Activated T-helper 1 cell treated with anti-CD3 and anti-CD28 coated beads, Interleukin-12 subunit alpha, Interleukin-12 subunit beta, Interleukin-2, Interleukin-4 antibody, amounts not matched to agents 30 ng/mL and 10 ng/mL and 1 ng/mL, durations not matched to agents 14 hours and 24 hours and 36 hours (primary cell): ENCODE measurements around the gene CHDH. TPM values are rescaled to one million over a fixed set of nuclear protein-coding genes. Genes with fewer than 3 reads are reported as not detected.

Source experiments
- DNase-seq: peaks from one replicate; pipeline ENCODE4 v3.0.0; 2021; ENCODE audit warnings: low spot score
- H3K27ac Mint-ChIP-seq: one replicate; pipeline ENCODE4 v1.8.0; 2021; ENCODE audit warnings: mild to moderate bottlenecking, mixed read lengths
- H3K27me3 Mint-ChIP-seq: one replicate; pipeline ENCODE4 v1.8.0; 2022; ENCODE audit warnings: mild to moderate bottlenecking, moderate library complexity, mixed read lengths; ENCODE audit not compliant: insufficient read depth
- H3K36me3 Mint-ChIP-seq: one replicate; pipeline ENCODE4 v1.8.0; 2021; ENCODE audit warnings: low read depth, mixed read lengths
- H3K4me1 Mint-ChIP-seq: one replicate; pipeline ENCODE4 v1.8.0; 2021; ENCODE audit warnings: low read depth, mixed read lengths
- H3K4me3 Mint-ChIP-seq: one replicate; pipeline ENCODE4 v1.8.0; 2021; ENCODE audit warnings: mild to moderate bottlenecking, moderate library complexity, mixed read lengths
- H3K9me3 Mint-ChIP-seq: one replicate; pipeline ENCODE4 v1.8.0; 2021; ENCODE audit warnings: mixed read lengths
- intact Hi-C: fragments of 100-400 bp; cut with micrococcal nuclease; formaldehyde crosslinking; loops from one replicate; pipeline ENCODE4 v1.15.1; 2024
- total RNA-seq: library from RNA; stranded (reverse); gene quantifications from 2 replicates; pipeline ENCODE4 v1.2.3, GENCODE V29; 2022

Gene CHDH, protein sequence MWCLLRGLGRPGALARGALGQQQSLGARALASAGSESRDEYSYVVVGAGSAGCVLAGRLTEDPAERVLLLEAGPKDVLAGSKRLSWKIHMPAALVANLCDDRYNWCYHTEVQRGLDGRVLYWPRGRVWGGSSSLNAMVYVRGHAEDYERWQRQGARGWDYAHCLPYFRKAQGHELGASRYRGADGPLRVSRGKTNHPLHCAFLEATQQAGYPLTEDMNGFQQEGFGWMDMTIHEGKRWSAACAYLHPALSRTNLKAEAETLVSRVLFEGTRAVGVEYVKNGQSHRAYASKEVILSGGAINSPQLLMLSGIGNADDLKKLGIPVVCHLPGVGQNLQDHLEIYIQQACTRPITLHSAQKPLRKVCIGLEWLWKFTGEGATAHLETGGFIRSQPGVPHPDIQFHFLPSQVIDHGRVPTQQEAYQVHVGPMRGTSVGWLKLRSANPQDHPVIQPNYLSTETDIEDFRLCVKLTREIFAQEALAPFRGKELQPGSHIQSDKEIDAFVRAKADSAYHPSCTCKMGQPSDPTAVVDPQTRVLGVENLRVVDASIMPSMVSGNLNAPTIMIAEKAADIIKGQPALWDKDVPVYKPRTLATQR
- 0.42 and 0.91 TPM in 2 replicates for total RNA-seq

DNA sequence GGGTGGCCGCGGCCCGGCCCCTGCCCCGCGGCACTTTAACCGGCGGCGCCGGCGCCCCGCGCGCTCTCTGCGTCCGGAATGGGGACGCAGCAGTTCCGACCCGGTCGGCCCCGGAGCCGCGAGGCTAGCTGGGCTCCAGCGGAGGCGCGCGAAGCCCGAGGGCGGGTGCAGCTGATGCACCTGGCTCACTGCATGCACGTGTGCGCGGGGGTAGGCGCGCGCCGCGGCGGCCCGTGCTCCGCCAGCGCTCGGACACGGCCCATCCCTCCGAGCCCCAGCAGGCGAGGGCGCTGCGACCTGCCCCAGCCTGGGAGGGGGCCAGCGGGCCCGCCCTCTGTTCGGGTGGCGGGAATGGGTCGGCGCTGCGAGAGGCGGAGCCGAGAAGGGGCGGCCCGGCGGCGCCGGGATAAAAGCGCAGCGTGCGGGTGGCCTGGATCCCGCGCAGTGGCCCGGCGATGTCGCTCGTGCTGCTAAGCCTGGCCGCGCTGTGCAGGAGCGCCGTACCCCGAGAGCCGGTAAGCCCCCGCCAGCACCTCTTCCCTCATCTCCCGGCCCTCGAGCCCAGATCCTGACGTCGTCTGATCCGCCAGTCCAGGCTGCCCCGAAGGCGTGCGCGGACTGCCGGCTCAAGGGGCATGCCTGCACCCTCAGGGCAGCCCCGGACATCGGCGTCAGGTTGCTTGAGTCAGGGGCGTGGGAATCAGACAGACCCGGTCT lies at the start of gene CHDH, which contains the start of gene IL17RB:
Gene CHDH (minus strand): TSS at position 286 of the 717 bp plus-strand sequence. CDS start 22,411 bp downstream, outside the sequence.
Gene IL17RB (plus strand): TSS at position 435 of the 717 bp plus-strand sequence. CDS start 21 bp downstream, at position 456.
- Mint-ChIP-seq H3K27me3 (peaks cover 48% of the 10 kb centered on the region), H3K4me3 (peak within 1 kb of the TSS; percentile 69), H3K4me1 (no peaks in the 10 kb centered on the region), H3K36me3 (no peaks in the 10 kb centered on the region), H3K27ac (no peak within 1 kb of the TSS), H3K9me3 (no peaks in the 10 kb centered on the region)
- peak; percentile 2 for DNase-seq
- intact Hi-C loops = no loop called here

DNA sequence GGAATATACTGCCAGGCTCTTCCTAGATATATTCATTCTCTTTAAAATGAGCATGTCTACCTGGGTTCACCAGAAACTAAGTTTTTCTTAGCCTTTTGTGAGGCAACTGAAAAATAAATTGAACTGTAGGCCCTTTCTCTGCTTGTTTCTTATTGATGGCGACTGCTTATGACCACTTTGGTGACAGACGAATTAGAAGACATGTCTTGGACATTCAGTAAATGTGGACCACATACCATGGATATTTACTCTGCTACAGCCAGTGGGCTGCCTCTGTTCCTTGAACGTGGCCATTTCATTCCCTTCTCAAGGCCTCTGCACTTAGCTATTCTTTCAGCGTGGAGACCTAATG lies 46.0 kb upstream of the CHDH start:
- H3K9me3 Mint-ChIP-seq = no peaks in the 10 kb centered on the region
- DNase-seq = no peak
- peaks cover 56% of the 10 kb centered on the region for H3K4me1 Mint-ChIP-seq
- peak overlapping the region; percentile 98 for H3K4me3 Mint-ChIP-seq
- intact Hi-C loops = loop anchor here (2.0 to 5.0 kb wide), 3 partner anchors 13 to 635 kb away; partner anchors contain the start of gene TKT
- peaks cover 32% of the 10 kb centered on the region for H3K27me3 Mint-ChIP-seq
- H3K36me3 Mint-ChIP-seq = peaks cover 29% of the 10 kb centered on the region
- H3K27ac Mint-ChIP-seq = peak overlapping the region; percentile 99

DNA sequence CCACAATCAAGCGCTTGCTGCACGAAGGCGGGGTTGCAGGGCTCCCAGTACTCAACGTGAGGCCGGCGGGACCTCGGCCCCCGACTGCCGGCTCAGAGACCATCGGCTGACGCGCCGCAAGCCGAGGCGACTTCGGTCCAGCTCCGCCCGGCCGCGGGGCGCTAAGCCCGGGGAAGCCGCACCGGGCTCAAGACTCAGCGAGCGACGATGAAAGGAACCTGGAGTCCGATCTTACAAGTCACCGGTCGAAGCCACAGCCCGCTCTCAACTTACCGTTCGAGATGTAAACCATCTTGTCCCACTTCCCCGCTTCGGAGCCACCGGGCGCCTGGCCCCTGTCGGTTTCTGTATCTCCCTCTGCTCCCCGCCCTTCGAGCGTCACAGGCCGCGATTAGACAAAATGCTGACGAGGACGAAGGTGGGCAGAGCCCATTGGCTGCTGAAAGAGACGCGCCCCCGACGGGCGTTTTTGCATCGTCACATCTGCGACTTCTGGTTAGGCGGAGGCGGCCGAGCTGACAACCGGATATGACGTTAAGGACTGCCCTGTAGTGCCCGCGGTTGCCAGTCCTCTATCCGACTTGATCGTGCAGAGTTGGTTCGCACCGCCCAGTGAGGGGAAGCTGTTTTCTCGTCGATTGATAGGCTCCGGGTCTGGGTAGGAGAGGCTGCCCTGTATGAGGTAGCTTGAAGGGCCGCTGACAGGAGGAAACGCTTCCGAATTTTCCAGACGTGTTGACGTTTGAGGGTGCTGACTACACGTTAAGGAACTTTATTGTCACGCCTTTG lies 45.5 kb upstream of the CHDH start, which contains the start of gene SELENOK:
Gene SELENOK (minus strand): TSS at position 363 of the 789 bp plus-strand sequence.
- H3K27me3 Mint-ChIP-seq = peaks cover 27% of the 10 kb centered on the region
- intact Hi-C loops = loop anchor here (1.0 to 5.0 kb wide), 5 partner anchors 9 to 634 kb away; partner anchors contain the start of genes ACTR8, DCP1A and TKT

DNA sequence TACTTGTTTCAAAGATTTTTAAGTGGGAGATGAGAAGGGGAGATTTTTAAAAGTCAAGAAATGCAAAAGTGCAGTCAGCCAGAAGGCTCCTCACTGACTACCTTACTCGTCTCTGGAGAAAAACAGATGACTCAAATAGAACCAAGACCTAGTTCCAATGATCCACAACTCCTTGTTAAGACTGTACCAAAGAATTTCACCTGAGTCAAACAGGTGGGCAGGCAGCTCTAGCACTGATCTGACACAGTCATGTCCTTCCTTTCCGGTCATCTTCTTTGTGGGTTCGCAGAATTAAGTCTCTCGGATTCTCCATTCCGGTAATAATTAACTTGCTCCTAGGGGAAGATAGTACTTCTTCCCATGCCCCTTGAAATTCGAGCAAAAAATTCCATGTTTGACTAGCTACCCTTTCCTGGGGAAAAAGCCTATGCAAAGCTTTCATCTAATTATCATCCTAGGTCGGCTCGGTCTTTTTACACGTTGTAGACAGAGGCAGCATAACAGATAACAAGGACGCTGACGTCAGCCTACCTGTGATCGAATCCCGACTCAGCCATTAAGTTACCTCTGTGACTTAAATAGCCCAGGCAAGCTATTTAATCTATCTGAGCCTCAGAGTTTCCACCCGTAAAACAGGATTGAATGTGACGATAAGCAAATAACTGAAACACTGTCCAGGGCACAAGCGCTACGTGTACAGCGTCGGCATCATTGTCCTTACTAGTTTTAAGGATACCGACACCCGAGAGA lies 44.7 kb upstream of the CHDH start:
- peaks cover 36% of the 10 kb centered on the region for H3K36me3 Mint-ChIP-seq
- peak overlapping the region; percentile 98 for H3K4me3 Mint-ChIP-seq
- intact Hi-C loops = loop anchor here (1.0 to 5.0 kb wide), 4 partner anchors 9 to 634 kb away; partner anchors contain the start of genes ACTR8, DCP1A and TKT
- H3K27me3 Mint-ChIP-seq = peaks cover 21% of the 10 kb centered on the region
- peak; percentile 38 for DNase-seq
- no peaks in the 10 kb centered on the region for H3K9me3 Mint-ChIP-seq
- H3K27ac Mint-ChIP-seq = peak overlapping the region; percentile 99
- H3K4me1 Mint-ChIP-seq = peaks cover 64% of the 10 kb centered on the region

More for the DNA sequence above, 45.5 kb upstream of the CHDH start, which contains the start of gene SELENOK:
- Mint-ChIP-seq H3K4me3 (peak within 1 kb of the TSS; percentile 98), H3K4me1 (peaks cover 62% of the 10 kb centered on the region), H3K36me3 (peaks cover 33% of the 10 kb centered on the region), H3K9me3 (no peaks in the 10 kb centered on the region), H3K27ac (peak within 1 kb of the TSS; percentile 99)
- peak; percentile 98 for DNase-seq

DNA sequence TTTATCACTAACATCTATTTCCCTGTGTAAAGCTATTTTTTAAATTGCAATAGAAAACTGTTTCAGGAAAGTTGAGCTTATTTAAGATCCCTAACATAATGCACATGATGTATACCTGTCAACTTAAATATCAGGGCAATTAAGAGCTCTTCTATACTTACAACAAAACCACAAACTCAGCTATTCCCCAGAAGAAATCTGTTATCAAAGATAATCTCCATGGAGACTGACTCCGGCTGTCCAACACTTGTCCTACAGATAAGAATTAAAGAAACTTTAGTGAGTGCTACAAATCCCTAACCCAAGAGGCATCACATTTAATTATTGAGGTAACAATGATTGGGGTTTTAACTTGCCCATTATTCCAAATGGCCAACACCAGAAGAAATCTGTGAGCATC lies 42.0 kb upstream of the CHDH start:
- Mint-ChIP-seq H3K4me3 (peak overlapping the region; percentile 22), H3K36me3 (peaks cover 40% of the 10 kb centered on the region), H3K27ac (no peak overlapping the region), H3K27me3 (peaks cover 4% of the 10 kb centered on the region), H3K9me3 (no peaks in the 10 kb centered on the region), H3K4me1 (peaks cover 58% of the 10 kb centered on the region)
- intact Hi-C loops = no loop called here
- DNase-seq = no peak

DNA sequence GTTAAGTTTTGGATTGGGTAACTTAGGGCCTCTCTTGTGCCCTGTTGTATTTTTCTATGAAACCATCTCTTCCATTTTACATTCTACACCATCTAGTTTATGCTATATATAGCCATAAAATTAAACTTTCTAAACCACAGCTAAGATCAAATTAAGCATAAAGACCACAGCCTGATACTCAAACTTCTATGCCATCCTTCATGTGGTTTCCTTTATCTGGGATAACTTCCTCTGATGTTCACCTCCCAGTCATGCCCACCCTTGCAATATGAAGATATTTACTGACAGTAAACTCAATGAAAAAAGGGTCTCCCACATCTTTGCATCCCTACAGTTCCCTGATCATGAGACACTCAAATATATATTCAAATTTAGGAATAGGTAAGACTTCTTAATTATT lies 41.2 kb upstream of the CHDH start:
- Mint-ChIP-seq H3K36me3 (peaks cover 39% of the 10 kb centered on the region), H3K9me3 (no peaks in the 10 kb centered on the region), H3K4me3 (no peak overlapping the region), H3K27me3 (peaks cover 4% of the 10 kb centered on the region), H3K27ac (peak overlapping the region; percentile 16), H3K4me1 (peaks cover 59% of the 10 kb centered on the region)
- intact Hi-C loops = no loop called here
- no peak for DNase-seq

DNA sequence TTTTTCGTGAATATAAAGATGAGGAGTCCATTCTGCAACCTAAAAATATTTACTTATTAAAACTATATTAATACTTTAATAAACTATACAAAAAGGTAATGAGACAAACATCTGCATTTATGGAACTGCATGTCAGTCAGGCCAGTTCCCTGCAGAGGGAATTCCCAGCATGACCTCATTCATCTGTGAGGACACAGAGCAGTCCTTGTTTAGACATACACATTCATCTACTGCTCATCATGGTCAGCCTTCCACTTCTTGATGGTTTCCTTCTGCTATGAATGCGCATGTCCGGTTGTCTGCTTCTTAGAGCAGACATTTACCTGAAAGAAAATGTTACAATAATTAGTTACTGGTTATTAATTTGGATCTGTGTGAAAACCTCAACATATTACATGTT lies 39.0 kb upstream of the CHDH start:
- Mint-ChIP-seq H3K9me3 (no peaks in the 10 kb centered on the region), H3K36me3 (peaks cover 45% of the 10 kb centered on the region), H3K4me3 (no peak overlapping the region), H3K4me1 (peaks cover 55% of the 10 kb centered on the region), H3K27ac (no peak overlapping the region), H3K27me3 (no peaks in the 10 kb centered on the region)
- DNase-seq = no peak
- intact Hi-C loops = no loop called here

DNA sequence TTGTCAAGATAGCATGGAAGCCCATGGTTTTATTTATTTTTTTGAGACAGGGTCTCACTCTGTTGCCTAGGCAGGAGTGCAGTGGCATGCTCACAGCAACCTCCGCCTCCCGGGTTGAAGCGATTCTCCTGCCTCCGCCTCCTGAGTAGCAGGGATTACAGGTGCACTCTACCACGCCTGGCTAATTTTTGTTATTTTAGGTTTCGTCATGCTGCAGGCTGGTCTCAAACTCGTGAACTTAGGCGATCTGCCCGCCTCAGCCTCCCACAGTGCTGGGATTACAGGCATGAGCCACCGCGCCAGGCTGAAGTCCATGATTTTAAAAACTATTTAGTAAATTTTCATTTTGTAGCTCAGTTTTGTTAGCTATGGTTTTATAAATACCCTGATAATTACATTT lies 38.4 kb upstream of the CHDH start:
- no peak overlapping the region for H3K4me3 Mint-ChIP-seq
- H3K4me1 Mint-ChIP-seq = peaks cover 55% of the 10 kb centered on the region
- no peaks in the 10 kb centered on the region for H3K9me3 Mint-ChIP-seq
- H3K27ac Mint-ChIP-seq = no peak overlapping the region
- DNase-seq = no peak
- H3K27me3 Mint-ChIP-seq = no peaks in the 10 kb centered on the region
- H3K36me3 Mint-ChIP-seq = peaks cover 45% of the 10 kb centered on the region
- intact Hi-C loops = no loop called here

DNA sequence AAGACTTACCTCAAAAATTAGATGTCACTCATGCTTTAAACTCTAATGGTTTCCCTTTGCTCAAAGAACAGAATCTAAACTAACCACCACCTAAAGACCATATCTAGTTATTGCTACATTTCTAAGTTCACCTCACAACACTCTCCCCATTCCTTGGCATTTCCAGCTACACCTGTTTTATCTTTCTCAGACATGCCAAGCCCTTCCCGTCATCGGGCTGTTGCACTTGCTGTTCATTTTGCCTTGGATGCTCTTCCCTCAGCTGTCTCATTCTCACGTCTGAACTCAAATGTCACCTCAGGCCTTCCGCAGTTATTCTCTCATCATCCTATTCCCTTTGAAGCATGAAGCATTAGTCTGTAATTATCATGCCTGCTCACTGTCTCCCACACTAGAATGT lies 36.8 kb upstream of the CHDH start:
- Mint-ChIP-seq H3K27ac (peak overlapping the region; percentile 78), H3K36me3 (peaks cover 45% of the 10 kb centered on the region), H3K27me3 (no peaks in the 10 kb centered on the region), H3K4me3 (peak overlapping the region; percentile 99), H3K4me1 (peaks cover 46% of the 10 kb centered on the region), H3K9me3 (no peaks in the 10 kb centered on the region)
- intact Hi-C loops = no loop called here
- no peak for DNase-seq

DNA sequence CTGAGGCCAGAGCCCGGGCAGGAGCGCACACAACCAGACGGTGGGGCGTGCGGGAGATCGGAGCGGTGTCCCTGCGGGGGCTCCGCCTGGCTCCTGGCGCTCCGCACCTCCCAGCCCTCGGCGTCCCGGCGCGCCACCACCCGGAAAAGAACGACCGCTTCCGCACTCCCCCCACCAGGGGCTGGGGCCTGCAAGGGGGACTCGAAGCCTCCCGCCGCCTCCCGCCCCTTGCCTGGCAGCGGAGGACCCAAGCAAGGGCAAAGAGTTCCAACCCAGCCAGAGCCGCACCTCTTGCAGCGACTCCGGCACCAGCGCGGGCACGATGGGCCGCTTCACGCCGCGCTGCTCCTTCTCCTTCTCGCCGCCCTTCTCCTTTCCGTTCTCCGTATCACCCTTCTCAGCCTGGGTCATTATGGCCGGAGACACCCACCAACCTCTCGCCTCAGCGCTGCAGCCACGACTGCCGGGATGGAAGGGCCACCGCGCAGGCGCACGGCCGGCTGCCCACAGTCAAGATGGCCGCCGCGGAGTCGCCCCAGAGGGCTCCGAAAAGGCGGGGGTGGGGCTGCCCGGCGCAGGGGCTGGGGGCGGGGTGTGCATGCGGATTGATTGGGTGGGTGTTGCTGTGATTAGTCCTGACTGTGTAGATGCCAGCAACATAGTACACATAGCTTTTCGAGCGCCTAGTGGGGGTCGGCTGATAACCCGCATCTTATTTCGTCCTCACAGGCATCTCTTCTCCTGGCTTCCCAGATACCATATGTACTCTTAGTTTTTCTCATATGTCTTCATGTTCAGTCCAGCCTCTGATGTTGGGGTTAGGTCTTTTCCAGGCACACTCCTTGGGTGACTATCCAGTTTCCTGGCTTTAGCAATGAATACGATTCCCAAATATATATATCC lies 35.7 kb upstream of the CHDH start, which contains the start of gene ACTR8:
Gene ACTR8 (minus strand): TSS at position 462 of the 903 bp plus-strand sequence. CDS start 51 bp downstream, at position 411.
- DNase-seq = peak; percentile 85
- H3K9me3 Mint-ChIP-seq = no peaks in the 10 kb centered on the region
- H3K27ac Mint-ChIP-seq = peak within 1 kb of the TSS; percentile 99
- H3K4me1 Mint-ChIP-seq = peaks cover 37% of the 10 kb centered on the region
- no peaks in the 10 kb centered on the region for H3K27me3 Mint-ChIP-seq
- H3K36me3 Mint-ChIP-seq = peaks cover 46% of the 10 kb centered on the region
- peak within 1 kb of the TSS; percentile 99 for H3K4me3 Mint-ChIP-seq
- intact Hi-C loops = loop anchor here (1.0 kb wide), 1 partner anchor 9 kb away; the partner anchor contains the start of gene SELENOK
